CD4-positive, alpha-beta T cell treated with Interferon gamma for 1 hour (primary cell): ENCODE measurements around the gene TPT1.
"Not testable (repeated sequence)": the region's sequence is repeated elsewhere in the genome, so short reads cannot be mapped to it uniquely, and the experiment has no call there.

ENCODE experiments used
- DNase-seq: peaks from one replicate; pipeline ENCODE4 v3.0.0-alpha.2; 2020

The TPT1 gene

GRCh38 chr13:45365558-45365885 is 24.5 kb upstream of the TPT1 start:
- DNase-seq: no peak

DNA sequence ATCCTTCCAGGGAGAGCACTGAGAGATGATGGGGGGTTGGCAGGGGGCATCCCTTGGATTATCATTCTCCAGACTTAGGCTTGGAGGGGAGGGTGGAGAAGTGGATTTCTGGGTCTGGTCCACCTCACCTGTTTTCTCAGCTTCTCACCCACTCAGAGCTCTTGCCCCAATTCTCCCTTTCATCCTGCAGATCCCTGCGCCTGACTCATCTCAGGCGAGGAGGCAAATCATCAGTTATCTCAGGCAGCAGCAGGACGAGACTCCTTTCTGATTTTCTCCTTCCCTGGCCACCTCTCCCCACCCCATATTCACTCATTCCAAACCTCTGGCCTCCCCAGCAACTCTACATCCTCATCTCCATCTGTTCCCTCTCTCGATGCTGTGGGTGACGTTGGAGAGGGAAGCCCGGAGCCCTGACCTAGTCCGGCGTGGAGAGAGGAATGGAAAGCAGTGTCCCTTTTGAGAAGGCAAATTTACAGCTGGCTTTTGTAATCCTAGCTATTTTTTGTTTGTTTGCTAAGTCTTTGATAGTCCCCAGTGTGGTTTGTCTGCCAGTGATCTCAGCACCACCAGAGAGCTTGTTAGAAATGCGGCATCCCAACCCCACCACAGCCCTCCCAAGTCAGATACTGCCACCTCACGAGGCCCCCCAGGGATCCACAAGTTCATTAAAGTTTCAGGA is 24.0 kb upstream of the TPT1 start:
- DNase-seq: no peak

GRCh38 chr13:45362939-45363338 is 22.0 kb upstream of the TPT1 start:
- no peak for DNase-seq

DNA sequence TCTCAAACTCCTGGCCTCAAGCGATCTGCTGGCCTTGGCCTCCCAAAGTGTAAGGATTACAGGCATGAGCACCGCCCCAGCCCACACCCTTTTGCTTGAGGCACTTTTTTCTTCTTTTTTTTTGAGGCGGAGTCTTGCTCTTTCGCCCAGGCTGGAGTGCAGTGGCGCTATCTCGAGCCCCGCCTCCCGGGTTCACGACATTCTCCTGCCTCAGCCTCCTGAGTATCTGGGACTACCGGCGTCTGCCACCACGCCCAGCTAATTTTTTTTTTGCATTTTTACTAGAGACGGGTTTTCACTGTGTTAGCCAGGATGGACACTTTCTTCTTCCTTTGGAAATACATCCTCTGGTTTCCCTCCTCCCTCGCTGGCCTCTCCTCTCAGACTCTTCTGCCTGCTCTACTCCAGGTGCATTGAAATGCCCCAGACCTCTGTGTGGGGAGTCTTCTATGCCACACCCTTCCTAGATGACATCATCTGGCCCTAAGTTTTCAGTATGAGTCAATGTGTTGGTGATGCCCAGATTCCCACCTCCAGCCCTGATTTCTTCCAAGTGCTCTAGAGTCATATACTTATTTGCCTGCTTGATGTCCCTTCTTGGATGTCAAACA is 20.7 kb upstream of the TPT1 start:
- DNase-seq: no peak

DNA sequence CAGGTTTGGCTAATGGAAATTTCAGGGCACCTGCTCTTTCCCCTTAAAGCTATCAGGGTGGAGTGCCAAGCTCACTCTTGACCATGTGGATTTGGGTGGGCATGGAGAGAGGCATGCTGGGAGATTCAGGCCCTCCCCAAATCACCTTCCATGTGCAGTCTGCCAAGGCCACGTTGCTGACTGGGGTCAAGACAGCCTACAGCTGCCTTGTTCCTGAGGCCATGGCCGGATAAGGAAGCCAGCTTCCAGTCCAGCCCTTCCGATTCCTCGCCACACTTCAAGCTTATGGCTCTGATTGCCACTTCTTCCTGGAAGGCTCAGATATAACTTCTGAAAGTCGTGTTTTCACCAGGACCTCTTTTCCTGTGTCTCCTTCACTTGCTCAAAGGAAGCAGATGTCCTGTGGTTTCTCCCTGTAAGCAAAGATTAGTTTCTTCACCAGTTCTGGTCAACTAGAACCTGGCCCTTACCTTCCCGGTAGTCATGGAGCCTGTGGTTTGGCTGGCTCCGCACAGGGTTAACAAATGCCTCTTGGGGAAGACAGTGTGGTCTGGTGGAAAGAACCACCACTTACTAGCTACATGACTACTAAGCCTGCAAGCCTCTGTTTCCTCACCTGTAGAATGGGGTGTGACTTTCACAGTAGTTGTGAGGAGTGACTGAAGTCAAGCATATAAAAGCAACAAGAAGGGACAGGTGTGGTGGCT is 16.1 kb upstream of the TPT1 start:
- DNase-seq: no peak

DNA sequence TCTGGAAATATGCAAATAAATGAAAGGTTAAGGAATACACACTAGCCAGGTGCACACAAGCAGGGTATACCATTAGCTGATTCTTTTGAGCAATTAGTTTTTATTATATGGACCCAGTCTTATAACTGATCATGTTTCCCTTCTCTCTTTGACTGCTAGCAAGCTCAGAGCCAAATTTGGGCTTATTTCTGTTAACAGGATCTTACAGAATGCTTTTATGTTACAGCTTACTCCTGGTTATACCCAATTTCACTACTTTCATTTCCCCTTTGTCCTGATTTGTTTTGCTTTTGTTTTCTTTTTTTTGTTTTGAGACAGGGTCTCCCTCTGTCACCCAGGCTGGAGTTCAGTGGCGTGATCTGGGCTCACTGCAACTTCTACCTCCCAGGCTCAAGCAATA is 12.9 kb upstream of the TPT1 start:
- DNase-seq: no peak

- no peak for DNase-seq
Measured at GRCh38 chr13:45352031-45352430, 11.0 kb upstream of the TPT1 start.

GRCh38 chr13:45350152-45350551 is 9.2 kb upstream of the TPT1 start:
- DNase-seq: no peak

DNA sequence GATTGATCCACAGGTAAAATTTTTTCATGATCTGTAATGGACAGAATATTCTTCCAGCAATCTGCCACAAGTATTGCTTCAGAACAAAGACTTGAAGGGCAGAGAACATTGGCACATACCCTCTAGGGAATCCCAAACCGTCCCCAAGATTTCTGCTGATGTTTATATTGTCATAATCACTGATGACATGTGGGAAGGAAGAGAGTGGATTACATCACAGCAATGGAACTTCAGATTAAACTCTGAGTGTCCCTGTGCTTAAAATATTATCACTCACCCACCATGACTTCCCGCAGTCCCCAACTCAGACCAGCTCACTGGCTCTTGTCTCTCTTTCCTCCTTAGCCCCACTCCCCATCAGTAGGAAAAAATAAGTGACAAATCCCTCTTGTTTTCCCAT is 8.5 kb upstream of the TPT1 start:
- DNase-seq: no peak

DNA sequence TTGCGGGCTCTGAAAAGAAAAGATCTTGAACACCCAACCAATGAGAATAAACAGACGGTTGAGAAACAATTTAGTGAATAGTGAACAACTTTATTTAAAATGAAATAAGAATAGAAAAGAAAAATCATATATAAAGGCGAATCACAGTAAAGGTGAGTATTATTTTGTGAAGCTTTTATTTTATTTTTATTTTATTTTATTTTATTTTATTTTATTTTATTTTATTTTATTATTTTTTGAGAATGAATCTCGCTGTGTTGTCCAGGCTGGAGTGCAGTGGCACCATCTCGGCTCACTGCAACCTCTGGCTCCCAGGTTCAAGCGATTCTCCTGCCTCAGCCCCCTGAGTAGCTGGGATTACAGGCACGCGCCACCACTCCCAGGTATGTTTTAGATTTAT is 3.1 kb upstream of the TPT1 start:
- not testable (repeated sequence) for DNase-seq

DNA sequence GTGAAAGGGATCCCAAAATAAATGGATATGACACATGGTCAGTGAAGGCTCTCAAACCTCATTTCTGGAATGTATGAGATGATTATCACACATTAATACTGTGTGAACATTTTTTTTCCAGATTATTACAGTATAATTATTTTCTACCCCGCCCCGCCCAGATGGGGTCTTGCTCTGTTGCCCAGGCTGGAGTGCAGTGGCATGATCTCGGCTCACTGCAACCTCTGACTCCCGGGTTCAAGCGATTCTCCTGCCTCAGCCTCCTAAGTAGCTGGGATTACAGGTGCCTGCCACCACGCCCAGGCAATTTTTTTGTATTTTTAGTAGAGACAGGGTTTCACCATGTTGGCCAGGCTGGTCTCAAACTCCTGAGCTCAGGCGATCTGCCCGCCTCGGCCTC is 2.1 kb upstream of the TPT1 start:
- not testable (repeated sequence) for DNase-seq

DNA sequence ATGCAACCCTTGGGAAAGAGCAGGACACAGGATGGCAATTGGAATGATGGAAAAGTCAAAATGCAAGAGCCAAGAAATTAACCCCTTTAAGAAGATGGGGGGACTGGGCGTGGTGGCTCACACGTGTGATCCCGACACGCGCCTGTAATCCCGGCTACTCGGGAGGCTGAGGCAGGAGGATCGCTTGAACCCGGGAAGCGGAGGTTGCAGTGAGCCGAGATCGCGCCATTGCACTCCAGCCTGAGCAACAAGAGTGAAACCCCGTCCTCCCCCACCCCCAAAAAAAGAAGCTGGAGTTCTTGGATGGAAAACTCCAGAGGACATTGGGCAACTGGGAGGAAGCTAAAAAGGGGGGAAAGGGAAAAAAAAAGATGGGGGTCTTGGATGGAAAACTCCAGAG is 1.7 kb upstream of the TPT1 start:
- not testable (repeated sequence) for DNase-seq

- DNase-seq: peak; percentile 16
Measured at GRCh38 chr13:45341799-45342500, 967 bp upstream of the TPT1 start.

GRCh38 chr13:45340422-45341033 is 455 bp downstream of the TPT1 start:
- DNase-seq: peak; percentile 82

- DNase-seq: no peak
Measured at GRCh38 chr13:45339867-45340266, 1.1 kb downstream of the TPT1 start.

- DNase-seq: no peak
Measured at GRCh38 chr13:45339399-45339798, 1.6 kb downstream of the TPT1 start.

- DNase-seq: no peak
Measured at GRCh38 chr13:45337803-45338202, 3.2 kb downstream of the TPT1 start.

- DNase-seq: no peak
Measured at GRCh38 chr13:45337395-45337794, 3.6 kb downstream of the TPT1 start.

GRCh38 chr13:45336025-45336800 is 4.8 kb downstream of the TPT1 start:
- DNase-seq: no peak

DNA sequence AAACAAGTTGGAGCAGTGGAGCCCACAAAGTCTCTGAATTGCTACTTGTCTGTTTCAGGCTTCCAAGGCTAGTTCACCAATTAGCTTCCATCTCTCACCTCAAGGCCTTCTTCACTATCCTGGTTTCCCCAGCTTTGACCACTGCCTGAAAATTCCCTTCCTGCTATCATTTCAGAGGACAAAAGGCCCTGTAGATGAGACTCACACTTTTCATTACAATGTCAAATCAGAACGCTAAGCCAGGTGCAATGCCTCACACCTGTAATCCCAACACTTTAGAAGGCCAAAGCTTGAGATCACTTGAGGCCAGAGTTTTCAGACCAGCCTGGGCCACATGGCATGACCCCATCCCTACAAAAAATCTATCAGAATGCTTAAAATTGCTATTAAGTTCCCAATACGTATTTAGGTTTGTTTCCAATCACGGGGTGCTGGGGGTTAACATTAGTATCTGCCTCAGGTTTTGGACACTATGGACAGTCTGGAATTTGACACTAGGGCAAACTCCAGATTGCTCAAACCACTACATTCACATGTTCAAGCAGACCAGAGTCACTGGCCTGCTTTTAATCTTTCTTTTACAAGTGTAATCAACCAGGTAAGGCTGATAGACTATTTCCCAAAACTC is 5.5 kb downstream of the TPT1 start:
- no peak for DNase-seq

- peak; percentile 14 for DNase-seq
Measured at GRCh38 chr13:45333977-45334922, 6.7 kb downstream of the TPT1 start.
